Motor neuron (in vitro differentiated cells): ENCODE data around the gene KANK3. TPM values are rescaled to one million over a fixed set of nuclear protein-coding genes. Genes with fewer than 3 reads are reported as not detected.
"Not testable (repeated sequence)": the region's sequence is repeated elsewhere in the genome, so short reads cannot be mapped to it uniquely, and the experiment has no call there.

ENCODE experiments used
- ATAC-seq, 8 experiments: fragments of 200-7000 bp; cut with Tn5 transposase; replicated peaks in 6 of 8; 2 replicates each; pipeline ENCODE4 v1.8.0; 2021; ENCODE audit warnings: mild to moderate bottlenecking in 8 of 8, moderate library complexity in 8 of 8
- H3K27ac ChIP-seq, 2 donors: fragments of 250-450 bp; sonication (Bioruptor Pico); 2 replicates each; pipeline ENCODE4 v1.9.0; 2021; ENCODE audit warnings: antibody characterized with exemption in 2 of 2, mild to moderate bottlenecking in 2 of 2, moderate library complexity in 1 of 2
- H3K4me1 ChIP-seq, 2 donors: fragments of 250-450 bp; sonication (Bioruptor Pico); replicated peaks in 1 of 2; 2 replicates each; pipeline ENCODE4 v1.6.1; 2021; ENCODE audit warnings: antibody characterized with exemption in 2 of 2, mild to moderate bottlenecking in 2 of 2, moderate library complexity in 1 of 2
- H3K4me3 ChIP-seq, 5 donors: fragments of 250-450 bp; sonication (Bioruptor Pico); 2 replicates each; pipeline ENCODE4 v1.9.0; 2021; ENCODE audit warnings: antibody characterized with exemption in 5 of 5, mild to moderate bottlenecking in 5 of 5, moderate library complexity in 4 of 5
- WGBS, 10 experiments: fragments of 450-650 bp; shearing (Covaris generic); methylation state at CpG; one replicate each; pipeline ENCODE4 v1.0.0; 2022; 5-methylcytosine and 5-hydroxymethylcytosine counted together
- in situ Hi-C, 9 experiments: fragments of 400-800 bp; cut with MboI; loops; one replicate each; pipeline ENCODE4 v1.15.0; 2021; ENCODE audit warnings: low sequenced_read_pairs in 9 of 9, low pct_unique_long_range_greater_than_20kb in 2 of 9; ENCODE audit not compliant: unreplicated experiment in 9 of 9
- total RNA-seq, 8 experiments: library from RNA; unstranded; fragments of 300-600 nt; gene quantifications; 2 replicates each; pipeline versions ENCODE4 v1.2.3 to v1.2.4, GENCODE V29; 2022

KANK3 gene
- total RNA-seq, 8 experiments from 2014 or later, result 0.08 to 3.4 (median 1.1) TPM; not detected in 1

DNA sequence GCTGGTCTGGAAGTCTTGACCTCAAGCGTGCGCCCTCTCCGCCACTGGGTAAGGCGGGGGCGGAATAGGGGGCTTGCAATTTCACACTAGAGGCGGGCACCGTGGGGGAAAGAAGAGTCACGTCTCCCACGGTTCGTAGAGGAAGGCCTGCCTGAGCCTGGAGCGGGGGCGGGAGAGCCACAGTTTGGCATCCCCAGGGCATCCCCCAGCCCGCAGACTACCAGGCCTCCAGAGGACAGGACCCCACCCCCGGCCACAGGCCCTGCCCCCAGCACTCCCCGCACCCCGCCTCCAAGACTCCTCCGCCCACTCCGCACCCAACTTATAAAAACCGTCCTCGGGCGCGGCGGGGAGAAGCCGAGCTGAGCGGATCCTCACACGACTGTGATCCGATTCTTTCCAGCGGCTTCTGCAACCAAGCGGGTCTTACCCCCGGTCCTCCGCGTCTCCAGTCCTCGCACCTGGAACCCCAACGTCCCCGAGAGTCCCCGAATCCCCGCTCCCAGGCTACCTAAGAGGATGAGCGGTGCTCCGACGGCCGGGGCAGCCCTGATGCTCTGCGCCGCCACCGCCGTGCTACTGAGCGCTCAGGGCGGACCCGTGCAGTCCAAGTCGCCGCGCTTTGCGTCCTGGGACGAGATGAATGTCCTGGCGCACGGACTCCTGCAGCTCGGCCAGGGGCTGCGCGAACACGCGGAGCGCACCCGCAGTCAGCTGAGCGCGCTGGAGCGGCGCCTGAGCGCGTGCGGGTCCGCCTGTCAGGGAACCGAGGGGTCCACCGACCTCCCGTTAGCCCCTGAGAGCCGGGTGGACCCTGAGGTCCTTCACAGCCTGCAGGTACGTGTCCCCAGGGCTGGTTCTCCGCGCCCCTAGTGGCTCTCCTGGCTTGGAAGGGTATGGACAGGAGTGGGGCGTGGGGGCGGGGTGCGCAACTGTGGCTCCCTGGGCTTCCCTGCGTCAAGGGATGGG is 21.0 kb upstream of the KANK3 start, which contains the start of gene ANGPTL4:
Gene ANGPTL4 (plus strand): TSS at position 353 of the 969 bp plus-strand sequence. CDS start 167 bp downstream, at position 520.
- WGBS, 10 experiments, result 0 to 20% (median 10%) methylated on average over 1 to 3 of the region's 81 CpGs; no CpG with 5 or more reads in 5 of the 10 experiments
- in situ Hi-C loops, result no loop called here
- Histone ChIP-seq H3K4me1 (peaks cover 0 to 9% of the 10 kb centered on the region in 2 donors), H3K4me3 (peak within 1 kb of the TSS; percentile 12 to 41 (median 27)), H3K27ac (no peak within 1 kb of the TSS)
- peak; percentile 56 to 79 (median 68) for ATAC-seq

- Histone ChIP-seq H3K4me3 (no peak overlapping the region), H3K4me1 (peaks cover 0 to 8% of the 10 kb centered on the region in 2 donors), H3K27ac (no peak overlapping the region)
- ATAC-seq, result peak in 6 of 8 experiments; percentile 61 to 83 (median 73)
- in situ Hi-C loops, result no loop called here
- WGBS, 10 experiments, result 0 to 80% (median 55%) methylated on average over 1 to 6 of the region's 12 CpGs; no CpG with 5 or more reads in 3 of the 10 experiments
Observed at GRCh38 chr19:8361921-8362793, 19.1 kb upstream of the KANK3 start.

DNA sequence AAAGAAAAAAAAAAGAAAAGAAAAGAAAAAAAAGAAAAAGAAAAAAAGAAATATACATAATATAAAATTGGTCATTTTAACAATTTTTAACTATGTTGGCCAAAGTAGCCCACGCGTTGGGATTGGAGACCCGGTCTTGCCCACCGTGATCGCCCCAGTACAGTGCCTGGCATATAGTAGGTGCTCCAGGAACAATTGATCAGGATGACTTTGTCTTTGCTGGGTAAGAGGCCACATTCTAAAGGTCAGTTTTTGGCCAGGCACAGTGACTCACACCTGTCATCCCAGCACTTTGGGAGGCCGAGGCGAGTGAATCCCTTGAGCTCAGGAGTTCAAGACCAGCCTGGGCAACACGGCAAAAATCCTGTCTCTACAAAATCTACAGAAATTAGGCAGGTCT is 17.1 kb upstream of the KANK3 start:
- no peak for ATAC-seq
- H3K4me3 ChIP-seq, result no peak overlapping the region
- peaks cover 0 to 7% of the 10 kb centered on the region in 2 donors for H3K4me1 ChIP-seq
- no peak overlapping the region for H3K27ac ChIP-seq
- WGBS, 10 experiments, result 73 to 100% (median 84%) methylated on average over 2 to 8 of the region's 8 CpGs
- in situ Hi-C loops, result no loop called here

DNA sequence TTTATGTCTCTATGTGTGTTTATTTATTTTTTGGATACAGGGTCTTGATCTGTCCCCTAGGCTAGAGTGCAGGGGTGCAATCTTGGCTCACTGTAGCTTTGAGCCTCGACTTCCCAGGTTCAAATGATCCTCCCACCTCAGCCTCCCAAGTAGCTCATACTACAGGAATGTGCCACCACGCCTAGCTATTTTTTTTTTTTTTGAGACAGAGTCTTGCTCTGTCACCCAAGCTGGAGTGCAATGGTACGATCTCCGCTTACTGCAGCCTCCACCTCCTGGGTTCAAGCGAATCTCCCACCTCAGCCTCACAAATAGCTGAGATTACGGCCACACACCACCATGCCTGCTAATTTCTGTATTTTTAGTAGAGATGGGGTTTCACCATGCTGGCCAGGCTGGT is 15.9 kb upstream of the KANK3 start:
- no peak overlapping the region for H3K27ac ChIP-seq
- WGBS, 10 experiments, result 17 to 88% (median 77%) methylated on average over 1 to 6 of the region's 6 CpGs; no CpG with 5 or more reads in 2 of the 10 experiments
- peaks cover 0 to under 1% of the 10 kb centered on the region in 2 donors for H3K4me1 ChIP-seq
- in situ Hi-C loops, result loop anchor here in 1 of 9 experiments (10.0 kb wide), 1 partner anchor 146 kb away; the partner anchor contains the start of gene PRAM1
- H3K4me3 ChIP-seq, result no peak overlapping the region
- ATAC-seq, result no peak

DNA sequence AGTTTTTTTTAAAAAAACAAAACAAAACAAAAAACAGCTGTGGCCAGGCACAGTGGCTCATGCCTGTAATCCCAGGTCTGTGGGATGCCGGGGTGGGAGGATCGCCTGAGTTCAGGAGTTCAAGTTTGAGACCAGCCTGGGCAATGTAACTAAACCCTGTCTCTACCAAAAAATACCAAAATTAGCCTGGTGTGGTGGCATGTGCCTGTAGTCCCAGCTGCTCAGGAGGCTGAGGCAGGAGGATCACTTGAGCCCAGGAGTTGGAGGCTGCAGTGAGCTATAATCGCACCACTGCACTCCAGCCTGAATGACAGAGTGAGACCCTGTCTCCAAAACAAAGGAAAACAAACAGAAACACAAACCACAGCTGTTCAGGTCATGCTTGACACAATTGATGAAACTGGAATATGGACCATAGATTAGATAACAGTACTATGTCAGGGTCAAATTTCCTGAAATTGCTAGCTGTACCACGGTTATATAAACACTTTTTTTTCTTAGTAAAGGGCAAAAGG is 14.0 kb upstream of the KANK3 start:
- in situ Hi-C loops, result loop anchor here in 1 of 9 experiments (10.0 kb wide), 1 partner anchor 148 kb away; the partner anchor contains the start of gene PRAM1
- Histone ChIP-seq H3K4me1 (peaks cover 0 to 8% of the 10 kb centered on the region in 2 donors), H3K27ac (no peak overlapping the region), H3K4me3 (no peak overlapping the region)
- ATAC-seq, result no peak
- WGBS, 10 experiments, result 38 to 95% (median 82%) methylated on average over 1 to 4 of the region's 4 CpGs; no CpG with 5 or more reads in 1 of the 10 experiments

- Histone ChIP-seq H3K27ac (no peak overlapping the region), H3K4me3 (no peak overlapping the region), H3K4me1 (peaks cover 0 to 8% of the 10 kb centered on the region in 2 donors)
- in situ Hi-C loops, result loop anchor here in 1 of 9 experiments (10.0 kb wide), 1 partner anchor 149 kb away; the partner anchor contains the start of gene PRAM1
- 44 to 81% (median 69%) methylated on average over 1 to 5 of the region's 6 CpGs; no CpG with 5 or more reads in 2 of the 10 experiments for WGBS, 10 experiments
- ATAC-seq, result peak in 5 of 8 experiments; percentile 20 to 68 (median 49)
Observed at GRCh38 chr19:8355631-8356402, 12.8 kb upstream of the KANK3 start.

DNA sequence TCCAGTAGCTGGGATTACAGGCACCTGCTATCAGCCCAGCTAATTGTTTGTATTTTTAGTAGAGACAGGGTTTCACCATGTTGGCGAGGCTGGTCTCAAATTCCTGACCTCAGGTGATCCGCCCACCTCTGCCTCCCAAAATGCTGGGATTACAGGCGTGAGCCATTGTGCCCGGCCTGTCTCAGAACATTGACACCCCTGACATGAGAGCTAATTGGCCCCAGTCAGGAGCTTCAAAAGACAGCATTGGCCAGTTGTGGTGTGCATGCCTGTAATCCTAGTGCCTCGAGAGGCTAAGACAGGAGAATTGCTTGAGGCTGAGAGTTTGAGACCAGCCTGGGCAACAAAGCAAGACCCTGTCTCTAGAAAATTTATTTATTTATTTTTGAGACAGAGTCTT is 9.8 kb upstream of the KANK3 start:
- not testable (repeated sequence) for H3K4me3 ChIP-seq
- peak in 3 of 8 experiments; percentile 7 to 44 (median 37) for ATAC-seq

DNA sequence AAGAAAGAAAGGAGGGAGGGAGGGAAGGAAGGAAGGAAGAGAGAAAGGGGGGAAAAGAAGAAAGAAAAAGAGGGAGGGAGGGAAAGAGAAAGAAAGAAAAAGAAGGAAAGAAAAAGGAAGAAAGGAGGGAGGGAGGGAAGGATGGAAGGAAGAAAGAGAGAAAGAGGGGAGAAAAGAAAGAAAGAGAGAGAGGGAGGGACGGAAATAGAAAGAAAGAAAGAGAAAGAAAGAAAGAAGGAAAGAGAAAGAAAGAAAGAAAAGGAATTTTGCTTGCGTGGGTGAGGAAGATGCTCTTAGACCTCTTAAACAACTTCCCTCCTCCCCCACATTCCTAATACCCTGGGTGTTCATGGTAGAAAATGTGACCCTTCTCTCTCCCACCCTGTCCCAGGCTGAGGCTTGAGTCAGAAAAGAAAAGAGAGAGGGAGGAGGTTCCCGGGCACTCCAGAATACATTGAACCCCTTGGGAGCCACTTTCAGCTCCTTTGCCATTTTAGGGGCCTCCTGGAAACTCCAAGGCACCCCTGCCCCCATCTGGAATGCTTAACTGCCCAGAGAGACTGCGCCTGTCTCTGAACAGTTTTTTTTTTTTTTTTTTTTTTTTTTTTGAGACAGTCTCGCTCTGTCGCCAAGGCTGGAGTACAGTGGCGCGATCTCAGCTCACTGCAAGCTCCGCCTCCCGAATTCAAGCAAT is 9.2 kb upstream of the KANK3 start:
- Histone ChIP-seq H3K27ac (no peak overlapping the region), H3K4me1 (peaks cover 0 to 8% of the 10 kb centered on the region in 2 donors), H3K4me3 (no peak overlapping the region)
- in situ Hi-C loops, result loop anchor here in 1 of 9 experiments (10.0 kb wide), 1 partner anchor 153 kb away; the partner anchor contains the start of gene PRAM1
- peak in 6 of 8 experiments; percentile 16 to 79 (median 58) for ATAC-seq
- 0 to 60% (median 9%) methylated on average over 1 to 10 of the region's 10 CpGs for WGBS, 10 experiments

More for the DNA sequence above, 9.8 kb upstream of the KANK3 start:
- H3K27ac ChIP-seq, H3K4me1 ChIP-seq: not testable (repeated sequence)
- in situ Hi-C loops, result loop anchor here in 1 of 9 experiments (10.0 kb wide), 1 partner anchor 152 kb away; the partner anchor contains the start of gene PRAM1
- WGBS, 10 experiments, result 33% methylated on average over 1 of the region's 5 CpGs; no CpG with 5 or more reads in 9 of the 10 experiments

DNA sequence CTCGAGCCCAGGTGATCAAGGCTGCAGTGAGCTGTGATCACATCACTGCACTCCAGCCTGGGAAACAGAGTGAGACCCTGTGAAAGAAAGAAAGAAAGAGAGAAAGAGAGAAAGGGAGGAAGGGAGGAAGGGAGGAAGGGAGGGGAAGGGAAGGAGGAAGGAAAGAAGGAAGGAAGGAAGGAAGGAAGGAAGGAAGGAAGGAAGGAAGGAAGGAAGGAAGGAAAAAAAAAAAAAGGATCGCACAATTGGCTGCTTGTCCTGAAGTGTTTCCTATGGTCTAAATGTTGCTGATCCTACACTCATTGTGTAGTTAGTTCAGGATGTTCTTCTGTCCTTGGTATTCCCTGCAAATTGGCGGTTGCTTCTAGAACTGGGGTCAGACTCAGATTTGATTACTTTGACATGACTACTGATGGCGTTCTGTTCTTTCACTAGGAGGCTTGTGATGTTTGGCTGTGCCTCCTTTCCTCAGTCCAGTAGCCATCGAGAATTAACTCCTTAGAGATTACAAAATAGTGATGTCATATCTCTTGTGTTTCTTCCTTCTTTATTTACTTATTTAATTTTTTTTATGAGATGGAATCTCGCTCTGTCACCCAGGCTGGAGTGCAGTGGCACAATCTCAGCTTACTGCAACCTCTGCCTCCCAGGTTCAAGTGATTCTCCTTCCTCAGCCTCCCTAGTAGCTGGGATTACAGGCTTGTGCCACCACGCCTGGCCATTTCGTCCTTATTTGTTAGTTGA is 6.7 kb upstream of the KANK3 start:
- in situ Hi-C loops, result loop anchor here in 1 of 9 experiments (10.0 kb wide), 1 partner anchor 155 kb away; the partner anchor contains the start of gene PRAM1
- not testable (repeated sequence) for H3K27ac ChIP-seq, H3K4me3 ChIP-seq, H3K4me1 ChIP-seq, ATAC-seq
- 33 to 100% (median 71%) methylated on average over 1 to 7 of the region's 8 CpGs; no CpG with 5 or more reads in 1 of the 10 experiments for whole genome bisulfite sequencing, 10 experiments

GRCh38 chr19:8343483-8343844 is 402 bp upstream of the KANK3 start:
- no peaks in the 10 kb centered on the region for H3K4me1 ChIP-seq
- H3K4me3 ChIP-seq, result no peak overlapping the region
- H3K27ac ChIP-seq, result no peak overlapping the region
- no peak for ATAC-seq
- in situ Hi-C loops, result no loop called here
- 40 to 94% (median 58%) methylated on average over 2 to 5 of the region's 11 CpGs; no CpG with 5 or more reads in 4 of the 10 experiments for WGBS, 10 experiments

DNA sequence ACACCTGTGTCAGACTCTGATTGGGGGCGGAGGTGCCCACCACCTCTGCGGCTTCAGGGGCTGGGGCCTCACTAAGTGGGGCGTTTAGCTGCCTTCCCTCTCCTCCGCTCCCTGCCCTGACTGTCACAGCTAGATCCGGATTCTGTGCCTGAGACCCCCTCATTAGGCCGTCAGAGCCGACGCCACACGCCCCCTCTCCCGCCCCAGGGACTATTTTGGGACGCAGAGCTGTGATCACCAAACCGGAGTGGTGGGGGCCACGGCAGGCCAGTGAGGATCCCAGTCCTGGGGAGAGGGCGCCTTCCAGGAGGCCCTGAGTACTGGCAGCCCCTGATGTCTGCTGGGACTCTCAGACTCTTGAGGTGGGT is 762 bp downstream of the KANK3 start:
- H3K27ac ChIP-seq, result no peak overlapping the region
- 27 to 65% methylated on average over 3 to 6 of the region's 14 CpGs; no CpG with 5 or more reads in 8 of the 10 experiments for WGBS, 10 experiments
- in situ Hi-C loops, result no loop called here
- H3K4me3 ChIP-seq, result no peak overlapping the region
- no peaks in the 10 kb centered on the region for H3K4me1 ChIP-seq
- ATAC-seq, result no peak
